Progenitor cell of endocrine pancreas (in vitro differentiated cells): Measurements from ENCODE around the gene ZNF467. TPM values are rescaled to one million over a fixed set of nuclear protein-coding genes. Genes with fewer than 3 reads are reported as not detected.
A peak's percentile ranks its signal among the peaks of the same experiment; 100 is the strongest.

Experiments
- DNase-seq: peaks from one replicate; pipeline ENCODE4 v3.0.0; 2021; ENCODE audit warnings: low spot score; ENCODE audit not compliant: unreplicated experiment
- H3K27ac Mint-ChIP-seq: 2 replicates; pipeline ENCODE4 v1.8.0; 2021; ENCODE audit warnings: mild to moderate bottlenecking, moderate library complexity, mixed read lengths
- H3K27me3 Mint-ChIP-seq: 2 replicates; pipeline ENCODE4 v1.8.0; 2021; ENCODE audit warnings: mixed read lengths
- H3K36me3 Mint-ChIP-seq: 2 replicates; pipeline ENCODE4 v1.8.0; 2022; ENCODE audit warnings: mixed read lengths; ENCODE audit not compliant: insufficient read depth
- H3K4me1 Mint-ChIP-seq: 2 replicates; pipeline ENCODE4 v1.8.0; 2021; ENCODE audit warnings: low read depth, mixed read lengths
- H3K4me3 Mint-ChIP-seq: 2 replicates; pipeline ENCODE4 v1.8.0; 2021; ENCODE audit warnings: low read depth, mild to moderate bottlenecking, moderate library complexity, mixed read lengths
- H3K9me3 Mint-ChIP-seq: 2 replicates; pipeline ENCODE4 v1.8.0; 2021; ENCODE audit warnings: low read depth, mixed read lengths
- CTCF ChIP-seq: fragments of 200-600 bp; sonication (generic); IDR thresholded peaks from one replicate; pipeline ENCODE4 v1.5.0; 2021; ENCODE audit warnings: antibody characterized with exemption, mild to moderate bottlenecking; ENCODE audit not compliant: unreplicated experiment
- total RNA-seq: library from RNA; stranded (reverse); gene quantifications from 2 replicates; pipeline ENCODE4 v1.2.1, GENCODE V29; 2021

The ZNF467 gene
- total RNA-seq, 1 donor from 2014 or later, result 16.1 TPM

DNA sequence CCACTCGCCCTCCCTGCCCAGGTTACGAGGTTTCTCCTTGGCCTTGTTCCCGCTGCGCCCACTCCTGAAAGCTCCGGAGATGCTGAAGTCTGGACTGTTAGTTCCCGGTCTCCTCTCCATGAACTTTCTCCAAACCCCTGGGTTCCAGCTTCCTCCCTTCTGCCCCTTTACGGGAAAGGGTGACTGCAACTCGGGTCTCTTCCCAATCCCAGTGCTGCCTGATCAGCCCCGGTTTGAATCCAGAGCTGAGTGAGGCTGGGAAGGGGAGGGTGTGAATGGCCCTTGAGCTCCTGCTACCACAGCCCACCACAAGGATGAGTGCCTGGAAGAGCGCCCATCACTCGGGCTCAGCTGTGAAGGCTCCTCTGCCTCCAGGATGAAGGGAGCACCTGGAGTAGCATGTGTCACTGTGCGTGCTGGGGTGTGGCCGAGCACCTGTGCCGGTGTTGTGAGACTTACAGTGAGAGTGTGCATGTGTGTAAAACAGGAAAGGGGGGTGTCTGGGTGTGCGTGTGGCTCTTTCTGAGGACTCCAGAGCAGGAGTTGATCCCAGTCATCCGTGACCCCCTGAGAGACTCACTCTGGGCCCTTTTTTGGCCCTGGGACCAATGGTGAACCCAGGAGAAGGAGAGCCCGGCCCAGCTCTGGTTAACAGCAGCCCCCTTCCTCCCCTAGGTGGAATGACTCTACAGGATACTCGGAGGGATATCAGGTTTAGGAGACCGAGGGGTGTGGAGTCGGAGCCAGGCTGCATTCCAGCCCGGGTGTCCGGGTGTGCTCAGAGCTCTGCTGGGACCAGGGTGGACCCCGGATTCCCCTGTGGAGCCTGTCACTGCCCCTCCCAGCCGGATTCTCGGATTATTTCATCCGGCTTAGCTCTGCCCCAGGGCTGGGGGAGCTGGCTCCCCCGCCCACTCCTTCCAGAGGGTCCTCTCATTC is 1.1 kb upstream of the ZNF467 start:
- no peak for DNase-seq
- Mint-ChIP-seq H3K36me3 (no peaks in the 10 kb centered on the region), H3K27ac (peak overlapping the region; percentile 52), H3K27me3 (peaks cover 39% of the 10 kb centered on the region), H3K9me3 (no peaks in the 10 kb centered on the region), H3K4me3 (peak overlapping the region; percentile 72), H3K4me1 (peaks cover 2% of the 10 kb centered on the region)
- no peak for TF ChIP-seq CTCF

DNA sequence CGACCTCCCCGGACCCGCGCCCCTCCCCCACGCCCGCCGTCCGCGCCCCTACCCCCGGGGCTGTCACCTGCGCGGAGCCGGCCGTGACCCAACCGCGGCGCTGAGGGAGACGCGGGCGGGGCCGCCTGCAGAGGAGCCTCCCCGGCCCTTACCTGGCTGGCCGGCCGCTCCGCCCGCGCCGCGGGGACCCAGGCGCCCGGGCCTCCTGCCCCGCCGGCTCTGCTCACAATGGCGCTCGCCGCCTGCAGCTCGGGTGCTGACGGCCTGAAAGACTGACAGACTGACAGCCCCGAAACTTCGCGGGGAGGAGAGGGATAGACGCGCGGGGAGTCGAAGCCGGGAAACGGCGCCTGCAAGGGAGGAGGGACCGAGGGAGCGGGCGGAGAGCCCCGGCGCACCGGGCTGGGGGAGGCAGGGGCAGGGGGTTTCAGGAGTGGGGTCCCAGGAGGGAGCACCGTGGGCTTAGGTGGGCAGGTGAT is 393 bp downstream of the ZNF467 start:
- peaks cover 8% of the 10 kb centered on the region for H3K36me3 Mint-ChIP-seq
- H3K9me3 Mint-ChIP-seq, result no peaks in the 10 kb centered on the region
- peak; percentile 36 for DNase-seq
- H3K4me1 Mint-ChIP-seq, result peaks cover 2% of the 10 kb centered on the region
- TF ChIP-seq CTCF, result no peak
- H3K27me3 Mint-ChIP-seq, result peaks cover 42% of the 10 kb centered on the region
- H3K27ac Mint-ChIP-seq, result no peak overlapping the region
- peak overlapping the region; percentile 67 for H3K4me3 Mint-ChIP-seq

- peak; percentile 42 for DNase-seq
- H3K9me3 Mint-ChIP-seq, result no peaks in the 10 kb centered on the region
- peaks cover 46% of the 10 kb centered on the region for H3K27me3 Mint-ChIP-seq
- no peak overlapping the region for H3K27ac Mint-ChIP-seq
- H3K4me1 Mint-ChIP-seq, result peaks cover 2% of the 10 kb centered on the region
- H3K4me3 Mint-ChIP-seq, result peak overlapping the region; percentile 71
- no peak for TF ChIP-seq CTCF
- peaks cover 13% of the 10 kb centered on the region for H3K36me3 Mint-ChIP-seq
Observed at GRCh38 chr7:149772241-149772955, 990 bp downstream of the ZNF467 start.

DNA sequence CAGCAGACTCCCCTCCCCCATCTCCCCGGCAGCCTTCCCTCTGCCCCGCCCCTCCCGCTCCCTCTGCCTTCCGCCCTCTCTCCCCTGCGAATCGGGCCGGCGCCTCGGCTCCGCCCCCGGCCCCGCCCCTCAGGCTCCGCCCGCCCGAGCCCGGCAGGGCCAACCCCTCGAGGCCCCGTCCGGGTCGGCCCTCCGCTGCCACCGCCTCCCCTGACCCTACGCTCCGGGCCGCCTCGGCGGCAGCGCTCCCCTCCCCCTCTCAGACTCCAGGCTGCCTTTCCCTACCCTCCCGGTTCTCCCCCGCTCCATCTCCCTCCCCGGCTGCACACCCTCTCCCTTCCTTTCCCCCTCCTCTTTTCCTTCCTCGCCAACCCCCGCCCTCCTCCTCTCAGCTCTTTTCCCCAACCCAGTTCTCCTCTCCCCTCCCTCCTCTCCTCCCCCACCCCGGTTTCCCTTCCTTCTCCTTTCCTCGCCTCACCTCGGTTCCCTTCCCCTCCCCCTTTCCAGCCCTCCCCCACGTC is 1.6 kb downstream of the ZNF467 start:
- no peak for TF ChIP-seq CTCF

More for the DNA sequence above, 1.6 kb downstream of the ZNF467 start:
- Mint-ChIP-seq H3K9me3 (no peaks in the 10 kb centered on the region), H3K27me3 (peaks cover 50% of the 10 kb centered on the region), H3K27ac (peak overlapping the region; percentile 76), H3K4me1 (peaks cover 2% of the 10 kb centered on the region), H3K36me3 (peaks cover 18% of the 10 kb centered on the region), H3K4me3 (peak overlapping the region; percentile 74)
- DNase-seq, result peak; percentile 90
